ENCODE results near the gene DXO. TPM values are rescaled to one million over a fixed set of nuclear protein-coding genes. Genes with fewer than 3 reads are reported as not detected.
"Not testable (repeated sequence)": the region's sequence is repeated elsewhere in the genome, so short reads cannot be mapped to it uniquely, and the experiment has no call there.

The DXO gene
- polyA plus RNA-seq, 1 experiment, result 28.1 TPM

DNA sequence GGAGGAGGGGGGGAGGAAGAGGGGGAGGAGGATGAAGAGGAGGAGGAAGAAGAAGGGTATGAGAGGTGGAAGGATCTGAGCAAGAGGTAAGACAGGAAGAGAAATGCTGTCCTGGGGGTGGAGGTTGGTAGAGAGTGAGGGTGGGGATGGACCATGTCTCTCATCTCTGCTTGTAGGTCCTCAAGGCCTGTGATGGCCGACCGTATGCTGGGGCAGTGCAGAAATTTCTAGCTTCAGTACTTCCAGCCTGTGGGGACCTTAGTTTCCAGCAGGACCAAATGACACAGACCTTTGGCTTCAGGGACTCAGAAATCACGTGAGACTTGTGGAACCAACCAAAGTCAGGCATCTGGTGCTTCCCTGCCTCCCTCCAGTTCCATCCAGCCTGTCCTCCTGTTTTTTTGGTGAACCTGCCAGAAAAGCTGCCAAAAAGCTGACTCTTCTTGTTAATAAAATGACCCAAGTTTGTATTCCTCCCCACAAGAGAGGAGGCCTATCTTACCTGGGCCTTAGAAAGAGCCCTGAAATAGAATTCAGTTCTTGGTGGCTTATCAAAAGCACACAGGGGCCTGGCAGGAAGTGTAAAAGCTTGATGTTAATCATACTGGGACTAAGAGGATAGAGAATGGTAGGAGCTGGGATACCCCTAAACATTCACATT lies 7.4 kb upstream of the DXO start:
- TF ChIP-seq, protein P1, sequence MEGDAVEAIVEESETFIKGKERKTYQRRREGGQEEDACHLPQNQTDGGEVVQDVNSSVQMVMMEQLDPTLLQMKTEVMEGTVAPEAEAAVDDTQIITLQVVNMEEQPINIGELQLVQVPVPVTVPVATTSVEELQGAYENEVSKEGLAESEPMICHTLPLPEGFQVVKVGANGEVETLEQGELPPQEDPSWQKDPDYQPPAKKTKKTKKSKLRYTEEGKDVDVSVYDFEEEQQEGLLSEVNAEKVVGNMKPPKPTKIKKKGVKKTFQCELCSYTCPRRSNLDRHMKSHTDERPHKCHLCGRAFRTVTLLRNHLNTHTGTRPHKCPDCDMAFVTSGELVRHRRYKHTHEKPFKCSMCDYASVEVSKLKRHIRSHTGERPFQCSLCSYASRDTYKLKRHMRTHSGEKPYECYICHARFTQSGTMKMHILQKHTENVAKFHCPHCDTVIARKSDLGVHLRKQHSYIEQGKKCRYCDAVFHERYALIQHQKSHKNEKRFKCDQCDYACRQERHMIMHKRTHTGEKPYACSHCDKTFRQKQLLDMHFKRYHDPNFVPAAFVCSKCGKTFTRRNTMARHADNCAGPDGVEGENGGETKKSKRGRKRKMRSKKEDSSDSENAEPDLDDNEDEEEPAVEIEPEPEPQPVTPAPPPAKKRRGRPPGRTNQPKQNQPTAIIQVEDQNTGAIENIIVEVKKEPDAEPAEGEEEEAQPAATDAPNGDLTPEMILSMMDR (IDR thresholded peaks at IDR 0.05; ENCODE audit: insufficient read depth, low read depth, low read length), result no peak
- Histone ChIP-seq H3K27me3 (ENCODE audit: control insufficient read depth, insufficient read depth, low read length) (no peaks in the 10 kb centered on the region), H3K36me3 (ENCODE audit: control insufficient read depth, insufficient read depth, low read length) (peaks cover 5% of the 10 kb centered on the region), H3K4me3 (ENCODE audit: low read depth, low read length) (no peak overlapping the region)
- DNase-seq (ENCODE audit: low read depth), result no peak
- CTCF ChIA-PET, result no interaction called here
- POLR2A ChIA-PET, result no interaction called here

DNA sequence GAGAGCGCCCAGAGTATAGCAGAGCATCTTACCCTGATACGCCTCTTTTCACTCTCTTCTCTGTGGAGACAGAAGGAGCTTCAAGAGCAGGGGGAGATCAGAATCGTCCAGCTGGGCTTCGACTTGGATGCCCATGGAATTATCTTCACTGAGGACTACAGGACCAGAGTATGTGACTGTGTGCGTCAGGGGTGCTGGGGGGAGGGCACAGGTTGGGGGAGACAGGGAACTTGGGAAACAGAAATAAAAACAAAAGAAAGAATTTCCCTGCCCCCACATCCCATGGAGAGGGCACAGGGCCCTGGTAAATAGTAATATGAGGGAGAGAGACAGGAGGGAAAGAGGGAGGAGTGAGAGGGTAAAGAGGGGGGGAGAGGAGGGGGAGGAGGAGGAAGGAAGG lies 6.9 kb upstream of the DXO start:
- TF ChIP-seq, protein P1 (IDR thresholded peaks at IDR 0.05; ENCODE audit: insufficient read depth, low read depth, low read length), result no peak
- no peak for DNase-seq (ENCODE audit: low read depth)
- ChIA-PET POLR2A (no interaction called here), CTCF (no interaction called here)
- Histone ChIP-seq H3K4me3 (ENCODE audit: low read depth, low read length) (no peak overlapping the region), H3K36me3 (ENCODE audit: control insufficient read depth, insufficient read depth, low read length) (peaks cover 5% of the 10 kb centered on the region), H3K27me3 (ENCODE audit: control insufficient read depth, insufficient read depth, low read length) (no peaks in the 10 kb centered on the region)

DNA sequence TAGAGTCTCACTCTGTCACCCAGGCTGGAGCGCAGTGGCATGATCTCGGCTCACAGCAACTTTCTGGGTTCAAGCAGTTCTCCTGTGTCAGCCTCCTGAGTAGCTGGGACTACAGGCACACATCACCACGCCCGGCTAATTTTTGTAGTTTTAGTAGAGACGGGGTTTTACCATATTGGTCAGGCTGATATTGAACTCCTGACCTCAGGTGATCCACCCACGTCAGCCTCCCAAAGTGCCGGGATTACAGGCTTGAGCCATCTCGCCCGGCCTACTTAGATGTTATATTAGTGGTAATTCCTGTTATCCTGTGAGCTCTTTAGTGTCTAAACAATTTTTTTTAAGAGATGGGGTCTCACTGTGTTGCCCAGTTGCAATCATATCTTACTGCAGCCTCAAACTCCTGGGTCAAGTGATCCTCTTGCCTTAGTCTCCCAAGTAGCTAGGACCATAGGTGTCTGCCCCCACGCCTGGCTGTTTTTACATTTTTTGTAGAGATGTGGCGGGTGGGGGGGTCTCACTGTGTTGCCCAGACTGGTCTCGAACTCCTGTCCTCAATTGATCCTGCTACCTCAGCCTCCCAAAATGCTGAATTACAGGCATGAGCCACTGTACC lies 6.0 kb upstream of the DXO start:
- H3K27me3 ChIP-seq (ENCODE audit: control insufficient read depth, insufficient read depth, low read length), result no peaks in the 10 kb centered on the region
- peaks cover 5% of the 10 kb centered on the region for H3K36me3 ChIP-seq (ENCODE audit: control insufficient read depth, insufficient read depth, low read length)
- ChIA-PET POLR2A (interaction anchor here (0.5 kb wide), 1 partner anchor 167 kb away, joined by 8 read pairs; no protein-coding TSS in a partner anchor), CTCF (no interaction called here)
- H3K4me3 ChIP-seq (ENCODE audit: low read depth, low read length), result no peak overlapping the region
- TF ChIP-seq, protein P1 (IDR thresholded peaks at IDR 0.05; ENCODE audit: insufficient read depth, low read depth, low read length), result no peak
- DNase-seq (ENCODE audit: low read depth), result no peak

DNA sequence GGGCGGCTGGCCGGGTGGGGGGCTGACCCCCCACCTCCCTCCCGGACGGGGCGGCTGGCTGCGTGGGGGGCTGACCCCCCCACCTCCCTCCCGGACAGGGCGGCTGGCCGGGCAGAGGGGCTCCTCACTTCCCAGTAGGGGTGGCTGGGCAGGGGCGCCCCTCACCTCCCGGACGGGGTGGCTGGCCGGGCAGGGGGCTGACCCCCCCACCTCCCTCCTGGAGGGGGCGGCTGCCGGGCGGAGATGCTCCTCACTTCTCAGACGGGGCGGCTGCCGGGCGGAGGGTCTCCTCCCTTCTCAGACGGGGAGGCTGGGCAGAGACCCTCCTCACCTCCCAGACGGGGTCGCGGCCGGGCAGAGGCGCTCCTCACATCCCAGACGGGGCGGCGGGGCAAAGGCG lies 4.1 kb upstream of the DXO start:
- POLR2A ChIA-PET, CTCF ChIA-PET: not testable (repeated sequence)

DNA sequence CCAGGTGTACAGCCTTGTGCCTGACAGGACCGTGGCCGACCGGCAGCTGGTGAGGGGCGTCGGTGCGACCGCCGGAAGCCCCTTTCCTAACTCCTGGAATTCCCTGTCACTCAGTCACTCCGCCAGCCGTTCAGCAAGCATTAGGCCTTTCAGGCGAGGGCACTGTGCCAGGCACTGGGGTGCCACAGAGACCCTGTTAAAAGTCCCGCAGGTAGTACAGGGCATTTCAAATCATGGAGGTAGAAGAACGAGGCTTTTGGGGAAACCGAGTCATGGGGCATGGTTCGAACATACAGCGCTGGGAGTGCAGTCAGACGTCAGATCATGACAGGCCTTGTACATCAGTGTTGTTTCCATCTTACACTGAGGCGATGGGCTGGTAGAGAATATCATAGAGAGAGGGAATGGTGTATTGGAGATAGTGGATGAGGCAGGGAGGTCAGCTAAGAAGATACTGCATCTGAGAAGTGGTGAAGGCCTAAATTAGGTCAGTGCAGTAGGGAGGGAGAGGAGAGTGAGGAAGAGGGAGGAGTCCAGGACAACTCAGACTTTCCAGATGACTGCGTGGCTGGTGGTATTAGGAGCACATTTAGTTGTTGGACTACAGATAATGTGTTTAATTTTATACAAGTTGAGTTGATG lies 892 bp upstream of the DXO start:
- TF ChIP-seq, protein P1 (IDR thresholded peaks at IDR 0.05; ENCODE audit: insufficient read depth, low read depth, low read length), result no peak
- peaks cover 18% of the 10 kb centered on the region for H3K36me3 ChIP-seq (ENCODE audit: control insufficient read depth, insufficient read depth, low read length)
- H3K27me3 ChIP-seq (ENCODE audit: control insufficient read depth, insufficient read depth, low read length), result no peaks in the 10 kb centered on the region
- no peak for DNase-seq (ENCODE audit: low read depth)
- ChIA-PET POLR2A (no interaction called here), CTCF (interaction anchor here (1.5 kb wide), 1 partner anchor 14 kb away, joined by 6 read pairs; the partner anchor contains the start of genes NELFE and SKIC2)
- peak overlapping the region; percentile 84 for H3K4me3 ChIP-seq (ENCODE audit: low read depth, low read length)

More for the DNA sequence above, 4.1 kb upstream of the DXO start:
- not testable (repeated sequence) for DNase-seq (ENCODE audit: low read depth); H3K4me3 ChIP-seq (ENCODE audit: low read depth, low read length); H3K27me3 ChIP-seq (ENCODE audit: control insufficient read depth, insufficient read depth, low read length); H3K36me3 ChIP-seq (ENCODE audit: control insufficient read depth, insufficient read depth, low read length)
